PC-3 (cell line): Measurements from ENCODE around the gene CHST8.

Experiments
- EZH2 ChIP-seq: fragments of 300-600 bp; sonication (generic); IDR thresholded peaks from one replicate; pipeline ENCODE4 v1.6.1; 2017; ENCODE audit warnings: antibody characterized with exemption, mild to moderate bottlenecking, low read length; ENCODE audit not compliant: unreplicated experiment
- EZH2phosphoT487 ChIP-seq: fragments of 300-600 bp; sonication (generic); IDR thresholded peaks from 2 replicates; pipeline ENCODE4 v1.6.1; 2018; ENCODE audit warnings: mild to moderate bottlenecking, antibody characterized with exemption, low read length, borderline replicate concordance
- TF ChIP-seq, protein P1 (sequence below): fragments of 300-600 bp; sonication (generic); conservative IDR thresholded peaks from 2 replicates; pipeline ENCODE4 v1.5.1; 2017; ENCODE audit warnings: antibody characterized with exemption, low read depth, mild to moderate bottlenecking, low read length

DNA sequence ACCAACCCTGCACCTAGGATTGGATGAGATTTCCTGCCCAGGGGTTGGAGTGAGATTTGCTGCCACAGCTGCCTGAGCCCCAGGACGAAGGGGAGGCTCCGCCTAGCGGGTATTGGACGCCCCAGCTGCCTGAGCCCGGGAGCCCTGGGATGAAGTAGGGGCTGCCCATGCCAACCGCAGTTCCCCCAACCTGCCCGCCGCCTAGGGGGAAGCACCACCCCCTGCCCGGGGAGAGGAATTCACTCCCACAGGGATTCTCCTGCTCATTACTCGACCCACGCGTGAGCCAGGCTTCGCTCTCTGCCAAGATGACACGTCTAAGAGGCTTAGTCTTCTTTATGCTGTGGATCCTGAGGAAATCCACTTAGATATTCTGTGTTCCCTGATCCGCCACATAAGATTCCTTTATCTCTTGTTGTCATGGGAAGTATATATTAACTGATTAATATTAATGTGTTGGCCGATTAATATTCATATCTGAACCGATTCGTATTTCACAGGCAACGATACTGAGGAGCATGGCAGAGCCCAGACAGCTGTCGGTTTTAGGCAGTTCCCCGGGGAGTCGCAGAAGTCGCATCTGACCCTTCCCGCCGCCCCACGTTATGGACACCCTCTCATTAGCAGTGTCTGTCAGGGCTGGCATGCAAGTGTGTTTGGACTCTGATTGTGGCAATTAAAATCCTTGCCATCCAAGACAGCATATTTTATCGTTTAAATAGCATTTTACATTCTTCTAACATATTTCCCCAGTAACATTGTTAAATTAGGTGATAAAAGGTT is 130.5 kb downstream of the CHST8 start:
- TF ChIP-seq, protein P1, sequence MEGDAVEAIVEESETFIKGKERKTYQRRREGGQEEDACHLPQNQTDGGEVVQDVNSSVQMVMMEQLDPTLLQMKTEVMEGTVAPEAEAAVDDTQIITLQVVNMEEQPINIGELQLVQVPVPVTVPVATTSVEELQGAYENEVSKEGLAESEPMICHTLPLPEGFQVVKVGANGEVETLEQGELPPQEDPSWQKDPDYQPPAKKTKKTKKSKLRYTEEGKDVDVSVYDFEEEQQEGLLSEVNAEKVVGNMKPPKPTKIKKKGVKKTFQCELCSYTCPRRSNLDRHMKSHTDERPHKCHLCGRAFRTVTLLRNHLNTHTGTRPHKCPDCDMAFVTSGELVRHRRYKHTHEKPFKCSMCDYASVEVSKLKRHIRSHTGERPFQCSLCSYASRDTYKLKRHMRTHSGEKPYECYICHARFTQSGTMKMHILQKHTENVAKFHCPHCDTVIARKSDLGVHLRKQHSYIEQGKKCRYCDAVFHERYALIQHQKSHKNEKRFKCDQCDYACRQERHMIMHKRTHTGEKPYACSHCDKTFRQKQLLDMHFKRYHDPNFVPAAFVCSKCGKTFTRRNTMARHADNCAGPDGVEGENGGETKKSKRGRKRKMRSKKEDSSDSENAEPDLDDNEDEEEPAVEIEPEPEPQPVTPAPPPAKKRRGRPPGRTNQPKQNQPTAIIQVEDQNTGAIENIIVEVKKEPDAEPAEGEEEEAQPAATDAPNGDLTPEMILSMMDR = no peak
- no peak for TF ChIP-seq EZH2
- TF ChIP-seq EZH2phosphoT487 = no peak
